HG02610 (cell line): Measurements from ENCODE around the gene CPB1.

Experiments
- ATAC-seq: cut with Tn5 transposase; IDR thresholded peaks from one replicate; pipeline ENCODE4 v1.9.1; 2021; ENCODE audit warnings: mild to moderate bottlenecking, moderate library complexity; ENCODE audit not compliant: unreplicated experiment

Gene CPB1

GRCh38 chr3:148880681-148881080 lies 53.1 kb downstream of the CPB1 start:
- no peak for ATAC-seq

- no peak for ATAC-seq
These were observed 53.7 kb downstream of the CPB1 start for GRCh38 chr3:148881286-148881685.

GRCh38 chr3:148882288-148882687 lies 54.7 kb downstream of the CPB1 start:
- ATAC-seq = no peak

GRCh38 chr3:148883163-148883562 lies 55.6 kb downstream of the CPB1 start:
- ATAC-seq = no peak

GRCh38 chr3:148884261-148884660 lies 56.6 kb downstream of the CPB1 start:
- no peak for ATAC-seq

GRCh38 chr3:148889828-148890227 lies 62.2 kb downstream of the CPB1 start:
- ATAC-seq = no peak

GRCh38 chr3:148896062-148896461 lies 68.5 kb downstream of the CPB1 start:
- ATAC-seq = no peak

GRCh38 chr3:148901987-148902791 lies 74.6 kb downstream of the CPB1 start:
- ATAC-seq = no peak

GRCh38 chr3:148903022-148903442 lies 75.4 kb downstream of the CPB1 start:
- ATAC-seq = no peak

- ATAC-seq = no peak
These were observed 76.3 kb downstream of the CPB1 start for GRCh38 chr3:148903941-148904340.

- no peak for ATAC-seq
These were observed 79.1 kb downstream of the CPB1 start for GRCh38 chr3:148906667-148907066.
